Globus pallidus (tissue), 1 donor: ENCODE measurements around the gene HYDIN.

ENCODE experiments used
- DNase-seq: peaks from one replicate; pipeline ENCODE4 v3.0.0-alpha.2; 2015; ENCODE audit warnings: low spot score

Gene HYDIN

GRCh38 chr16:71230122-71230845 is at the start of gene HYDIN:
TSS of gene HYDIN (minus strand) at chr16:71230722. CDS start at chr16:71186895, 43,827 bp downstream.
- no peak for DNase-seq

DNA sequence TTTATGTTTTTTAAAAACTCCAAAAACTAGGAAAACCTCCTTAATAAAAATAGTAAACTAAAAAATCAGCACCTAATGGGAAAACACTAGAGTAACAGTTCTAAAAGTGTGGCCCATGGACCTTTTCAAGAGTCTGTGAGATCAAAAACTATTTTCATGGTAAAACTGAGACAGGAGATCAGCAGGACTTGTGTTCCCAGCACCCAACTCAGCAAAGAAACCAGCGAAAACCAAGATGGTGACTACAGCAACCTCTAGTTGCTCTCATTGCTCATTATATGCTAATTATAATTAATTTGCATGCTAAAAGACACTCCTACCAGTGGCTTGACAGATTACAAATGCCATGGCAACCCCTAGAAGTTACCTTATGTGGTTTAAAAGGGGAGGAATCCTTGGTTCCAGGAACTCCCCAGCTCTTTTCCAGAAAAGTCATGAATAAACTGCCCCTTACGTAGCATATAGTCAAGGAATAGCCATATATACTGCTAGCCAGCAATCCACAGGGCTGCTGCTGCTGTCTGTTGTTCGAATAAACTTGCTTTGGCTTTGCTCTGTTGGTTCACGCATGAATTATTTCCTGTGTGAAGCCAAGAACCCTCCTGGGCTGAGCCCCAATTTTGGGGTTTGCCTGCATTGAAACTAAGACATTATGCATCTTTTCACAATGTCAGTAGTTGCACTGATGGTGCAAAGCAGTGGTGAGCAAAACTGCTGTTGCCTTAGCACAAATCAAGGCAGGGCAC is 46.2 kb upstream of the HYDIN start:
- peak; percentile 12 for DNase-seq

DNA sequence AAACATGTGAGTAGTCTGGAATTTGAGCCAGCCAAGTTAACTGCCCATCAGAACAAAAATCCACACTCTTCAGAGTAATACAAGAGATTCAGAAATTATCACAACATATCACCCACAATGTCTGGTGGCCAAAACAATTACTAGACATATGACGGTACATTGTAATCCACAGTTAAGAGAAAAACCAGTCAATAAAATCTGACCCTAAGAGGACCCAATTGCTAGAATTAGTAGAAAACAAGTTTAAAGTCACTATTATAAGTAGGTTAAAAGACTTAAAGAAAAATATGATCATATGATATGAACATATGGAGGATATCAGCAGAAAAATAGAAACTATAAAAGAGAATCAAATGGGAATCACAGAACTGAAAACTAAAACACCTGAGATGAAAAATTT is 42.9 kb upstream of the HYDIN start:
- DNase-seq, result no peak

DNA sequence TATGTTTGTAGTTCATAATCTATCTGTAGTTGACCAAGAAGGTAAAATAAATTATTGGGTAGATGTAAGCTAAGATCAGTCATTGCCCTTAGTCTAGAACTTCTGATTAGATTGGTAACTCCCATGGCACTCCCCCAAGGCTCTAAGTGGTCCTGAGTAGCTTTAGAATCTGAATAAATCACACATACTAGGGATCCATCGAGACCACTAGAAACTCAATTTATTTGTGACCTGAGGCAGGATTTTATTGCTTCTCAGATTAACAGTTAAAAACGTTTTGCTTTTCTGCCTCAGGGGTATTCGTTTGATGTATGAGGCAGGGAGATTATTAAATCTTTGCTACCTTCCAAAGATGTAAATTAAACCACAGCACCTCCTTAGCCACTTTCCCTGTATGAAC is 33.8 kb upstream of the HYDIN start:
- no peak for DNase-seq

DNA sequence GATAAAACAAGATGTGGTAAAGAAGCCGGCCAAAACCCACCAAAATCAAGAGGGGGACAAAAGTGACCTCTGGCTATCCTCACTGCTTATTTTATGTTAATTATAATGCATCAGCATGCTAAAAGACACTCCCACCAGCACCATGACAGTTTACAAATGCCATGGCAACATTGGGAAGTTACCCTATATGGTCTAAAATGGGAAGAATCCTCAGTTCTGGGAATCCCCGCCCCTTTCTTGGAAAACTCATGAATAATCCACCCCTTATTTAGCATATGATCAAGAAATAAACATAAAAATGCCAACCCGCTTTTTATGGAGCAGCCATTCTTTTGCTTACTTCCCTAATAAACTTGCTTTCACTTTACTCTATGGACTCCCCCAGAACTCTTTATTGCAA is 33.1 kb upstream of the HYDIN start:
- DNase-seq, result no peak

DNA sequence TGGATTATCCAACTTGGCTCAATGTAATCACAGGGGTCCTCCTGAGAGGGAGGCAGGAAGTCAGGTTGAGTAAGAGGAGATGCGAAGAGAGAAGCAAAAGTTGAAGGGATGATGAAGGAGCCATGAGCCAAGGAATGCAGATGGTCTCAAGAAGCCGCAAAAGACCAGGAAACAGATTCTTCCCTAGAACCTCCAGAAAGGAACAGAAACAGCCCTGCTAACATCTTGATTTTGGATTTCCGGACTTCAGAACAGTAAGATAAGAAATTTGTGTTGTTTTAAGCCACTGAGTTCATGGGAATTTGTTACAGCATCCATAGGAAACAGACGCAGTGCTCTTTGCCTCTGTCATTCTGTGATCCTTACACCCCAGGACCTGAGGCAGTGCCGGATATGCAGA is 31.9 kb upstream of the HYDIN start:
- DNase-seq, result no peak

GRCh38 chr16:71260995-71261394 is 30.5 kb upstream of the HYDIN start:
- no peak for DNase-seq

DNA sequence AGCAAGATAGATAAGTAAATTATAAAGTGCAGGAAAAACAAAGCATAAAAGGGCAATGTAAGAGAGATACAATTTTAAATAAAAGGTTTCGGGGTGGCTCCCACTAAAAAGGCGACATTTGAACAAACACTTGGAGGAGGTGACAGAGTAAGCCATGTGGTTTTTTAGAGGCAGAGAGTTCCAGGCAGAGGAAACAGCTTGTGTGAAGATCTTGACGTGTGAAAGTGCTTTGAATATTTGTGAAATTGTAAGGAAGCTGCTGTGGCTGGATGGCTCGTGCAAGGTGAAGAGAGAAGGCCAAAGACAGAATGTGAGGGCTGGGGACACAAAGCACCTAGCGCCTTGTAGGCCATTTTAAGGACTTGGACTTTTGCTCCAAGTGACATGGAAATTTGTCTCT is 28.6 kb upstream of the HYDIN start:
- DNase-seq, result no peak

DNA sequence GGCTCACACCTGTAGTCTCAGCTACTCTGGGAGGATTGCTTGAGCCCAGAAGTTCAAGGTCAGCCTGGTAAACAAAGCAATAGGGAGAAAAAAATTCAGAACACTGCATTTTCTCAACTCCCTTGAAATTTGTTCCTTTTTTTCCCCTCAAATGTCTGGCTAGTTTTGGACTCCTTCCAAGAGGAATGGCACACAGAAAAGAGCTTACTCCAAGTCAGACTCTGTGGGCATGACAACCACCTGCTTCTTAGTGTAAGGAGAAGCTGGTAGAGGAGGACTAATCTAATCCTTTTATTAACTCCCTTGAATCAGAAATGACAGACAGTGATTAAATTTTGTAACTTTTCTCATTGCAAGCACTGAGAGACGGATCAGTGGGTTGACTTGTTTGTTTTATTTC is 27.9 kb upstream of the HYDIN start:
- peak; percentile 59 for DNase-seq

DNA sequence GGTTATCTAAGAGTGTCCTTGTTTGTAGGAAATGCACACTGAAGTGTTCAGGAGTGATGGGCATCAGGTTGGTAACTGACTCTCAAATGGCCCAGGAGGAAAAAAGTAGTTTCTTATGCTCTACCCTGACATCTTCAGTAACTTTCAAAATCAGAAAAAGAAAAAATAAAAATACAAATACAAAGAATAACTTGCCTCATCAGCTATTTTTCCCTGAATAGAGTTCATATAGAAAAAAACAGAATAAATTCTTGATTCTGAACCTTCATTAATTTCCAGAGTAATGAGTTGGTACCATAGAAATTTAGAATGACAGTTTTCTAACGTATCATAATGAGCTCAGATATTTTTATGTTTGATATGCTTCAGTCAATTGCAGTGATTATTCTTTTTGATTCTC is 27.2 kb upstream of the HYDIN start:
- no peak for DNase-seq

DNA sequence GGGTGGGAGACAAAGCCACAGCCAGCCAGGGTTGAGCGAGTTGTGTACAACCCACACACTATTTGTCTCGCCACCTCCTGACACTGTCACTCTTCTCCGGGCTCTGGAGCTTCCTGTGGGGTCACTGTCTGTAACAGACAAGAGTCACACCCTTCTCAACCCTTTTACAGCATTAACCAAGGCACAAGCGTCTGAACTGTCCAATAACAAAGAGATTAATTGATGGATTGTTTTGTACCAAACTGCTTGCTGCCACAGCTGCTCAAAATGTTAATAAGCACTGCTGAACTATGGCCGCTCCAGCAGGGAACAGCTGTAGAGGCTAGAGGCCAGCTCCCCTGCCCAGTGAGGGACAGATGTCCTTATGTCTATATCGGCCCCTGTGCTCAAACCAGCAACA is 25.2 kb upstream of the HYDIN start:
- DNase-seq, result peak; percentile 77

- DNase-seq, result peak; percentile 32
These were observed 24.5 kb upstream of the HYDIN start for GRCh38 chr16:71254832-71255525.

DNA sequence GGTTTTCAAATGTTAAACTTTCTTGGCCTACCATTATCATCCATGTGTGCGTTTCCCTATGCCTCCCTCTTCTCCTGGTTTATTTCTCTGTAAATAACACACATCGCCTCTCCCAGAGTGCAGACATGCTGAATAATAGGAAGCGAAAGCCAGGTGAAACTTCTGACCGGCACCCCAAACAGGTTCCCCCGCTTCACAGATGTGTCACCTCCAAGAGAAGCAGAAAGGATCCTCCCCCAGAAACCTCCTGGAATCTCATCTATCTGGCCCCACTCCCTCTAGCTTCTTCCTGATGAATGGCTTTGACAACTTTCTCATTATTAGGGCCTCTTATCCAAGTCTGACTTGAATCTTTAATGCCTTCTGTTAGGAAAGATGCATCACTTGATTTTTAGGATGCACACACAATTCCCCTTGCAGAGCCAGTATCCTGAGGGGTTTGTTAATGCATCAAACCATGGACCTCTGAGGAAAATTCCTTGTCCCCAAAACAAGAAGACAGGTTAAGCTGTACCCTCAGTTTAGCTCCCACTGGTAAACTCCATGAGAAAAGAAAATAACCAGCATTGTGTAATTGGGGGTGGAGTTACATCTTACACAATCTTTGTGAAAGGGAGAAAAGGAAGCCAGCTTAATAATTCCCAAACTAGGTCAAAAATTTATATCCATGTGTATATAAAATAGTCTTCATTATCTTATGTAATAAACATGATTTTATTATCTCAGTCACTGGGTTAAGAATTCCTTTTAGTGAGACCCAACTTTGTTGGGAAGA is 20.1 kb upstream of the HYDIN start:
- no peak for DNase-seq

- peak; percentile 28 for DNase-seq
These were observed 18.9 kb upstream of the HYDIN start for GRCh38 chr16:71249399-71249798.

DNA sequence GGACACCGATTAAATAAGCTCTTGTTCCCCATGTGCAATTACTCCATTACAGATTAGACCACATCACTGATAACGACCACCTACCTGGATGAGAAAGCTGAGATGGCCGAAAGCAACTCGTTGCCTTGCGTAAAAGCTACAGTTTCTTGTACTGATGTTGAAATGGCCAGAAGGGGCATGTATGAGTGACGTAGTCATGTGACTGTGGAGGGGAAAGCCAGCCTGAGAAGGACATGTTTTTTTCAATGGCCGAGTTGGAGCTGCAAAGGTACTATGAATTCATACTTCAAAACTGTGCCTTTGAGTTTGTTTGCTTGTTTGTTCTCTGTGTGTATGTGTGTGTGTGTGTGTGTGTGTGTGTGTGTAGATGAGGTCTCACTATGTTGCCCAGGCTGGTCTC is 17.0 kb upstream of the HYDIN start:
- no peak for DNase-seq

- no peak for DNase-seq
These were observed 15.8 kb upstream of the HYDIN start for GRCh38 chr16:71246309-71246708.

- no peak for DNase-seq
These were observed 14.0 kb upstream of the HYDIN start for GRCh38 chr16:71244521-71244920.

DNA sequence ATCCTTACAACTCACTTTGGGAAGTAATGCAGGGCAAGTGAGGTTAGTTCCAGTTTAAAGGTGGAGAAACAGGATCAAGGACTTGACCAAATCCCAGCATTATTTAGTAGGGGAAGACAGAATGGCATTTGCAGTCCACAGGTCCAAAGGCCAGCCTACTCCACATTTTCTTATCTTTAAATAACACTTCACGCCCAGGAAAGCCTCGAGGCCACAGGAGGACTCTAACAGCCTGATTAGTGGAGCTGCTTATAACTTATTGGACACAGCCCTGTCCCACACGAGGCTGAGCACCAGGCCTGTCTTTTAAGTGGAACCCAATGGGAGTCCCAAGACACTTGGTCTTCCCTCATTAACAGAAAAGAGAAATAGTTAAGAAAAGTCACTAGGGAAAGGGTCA is 12.1 kb upstream of the HYDIN start:
- DNase-seq, result no peak

- DNase-seq, result peak; percentile 22
These were observed 11.5 kb upstream of the HYDIN start for GRCh38 chr16:71242036-71242435.

DNA sequence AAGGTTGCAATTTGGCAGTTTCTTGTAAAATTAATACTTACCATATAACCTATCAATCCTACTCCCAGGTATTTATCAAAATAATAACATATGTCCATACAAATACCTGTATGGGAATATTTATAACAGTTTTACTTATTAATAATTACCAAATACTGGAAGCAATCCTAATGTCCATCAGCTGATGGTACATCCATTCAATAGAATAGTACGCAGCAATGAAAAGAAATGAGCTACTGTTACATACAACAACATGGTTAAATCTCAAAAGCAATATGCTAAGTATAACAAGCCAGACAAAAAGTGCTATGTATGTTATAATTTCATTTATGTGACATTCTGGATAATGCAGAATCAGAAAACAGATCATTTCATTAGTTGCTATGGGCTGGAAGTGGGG is 1.2 kb downstream of the HYDIN start:
- DNase-seq, result no peak

DNA sequence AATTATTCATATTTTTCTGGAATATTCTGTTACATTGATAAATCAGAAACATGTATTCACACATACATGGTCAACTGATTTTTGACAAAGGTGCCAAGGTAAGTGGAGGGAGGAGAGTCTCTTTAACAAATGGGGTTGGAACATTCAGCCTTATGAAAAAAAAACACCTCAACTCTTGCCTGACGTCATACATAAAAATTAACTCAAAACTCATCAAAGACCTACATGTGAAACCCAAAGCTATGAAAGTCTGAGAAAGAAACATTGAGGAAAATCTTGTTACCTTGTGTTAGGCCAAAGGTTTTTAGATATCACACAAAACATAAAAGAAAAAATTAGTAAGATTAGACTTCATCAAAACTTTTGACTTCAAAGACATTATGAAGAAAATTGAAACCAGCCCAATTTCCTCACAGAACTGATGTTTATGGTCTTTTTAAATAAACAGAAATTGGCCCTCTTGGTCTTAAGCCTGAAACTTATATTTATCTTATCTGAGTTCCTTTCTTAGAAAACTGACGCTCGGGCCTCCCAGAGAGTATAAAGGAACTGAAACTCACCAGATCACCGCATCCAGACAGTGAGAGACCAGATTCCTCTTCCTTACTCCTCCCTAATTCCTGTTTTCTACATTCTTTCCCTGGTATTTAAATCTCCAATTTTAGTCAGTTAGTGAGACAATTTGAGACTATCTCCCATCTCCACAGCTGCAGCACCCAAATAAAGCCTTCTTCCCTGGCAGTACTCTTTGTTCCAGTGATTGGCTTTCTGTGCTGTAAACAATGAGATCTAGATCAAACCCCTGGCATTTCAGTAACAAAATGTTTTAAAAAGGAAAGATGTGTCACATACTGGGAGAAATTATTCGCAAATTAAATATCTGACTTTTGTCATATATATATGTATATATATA is 4.0 kb downstream of the HYDIN start:
- no peak for DNase-seq
